T1000 (cell line): Measurements from ENCODE around the gene CPEB4.
A peak's percentile ranks its signal among the peaks of the same experiment; 100 is the strongest.

Experiments
- DNase-seq: peaks from one replicate; lab custom pipeline; 2025; ENCODE audit warnings: mixed read lengths; lab: John Stamatoyannopoulos, UW

CPEB4 gene

DNA sequence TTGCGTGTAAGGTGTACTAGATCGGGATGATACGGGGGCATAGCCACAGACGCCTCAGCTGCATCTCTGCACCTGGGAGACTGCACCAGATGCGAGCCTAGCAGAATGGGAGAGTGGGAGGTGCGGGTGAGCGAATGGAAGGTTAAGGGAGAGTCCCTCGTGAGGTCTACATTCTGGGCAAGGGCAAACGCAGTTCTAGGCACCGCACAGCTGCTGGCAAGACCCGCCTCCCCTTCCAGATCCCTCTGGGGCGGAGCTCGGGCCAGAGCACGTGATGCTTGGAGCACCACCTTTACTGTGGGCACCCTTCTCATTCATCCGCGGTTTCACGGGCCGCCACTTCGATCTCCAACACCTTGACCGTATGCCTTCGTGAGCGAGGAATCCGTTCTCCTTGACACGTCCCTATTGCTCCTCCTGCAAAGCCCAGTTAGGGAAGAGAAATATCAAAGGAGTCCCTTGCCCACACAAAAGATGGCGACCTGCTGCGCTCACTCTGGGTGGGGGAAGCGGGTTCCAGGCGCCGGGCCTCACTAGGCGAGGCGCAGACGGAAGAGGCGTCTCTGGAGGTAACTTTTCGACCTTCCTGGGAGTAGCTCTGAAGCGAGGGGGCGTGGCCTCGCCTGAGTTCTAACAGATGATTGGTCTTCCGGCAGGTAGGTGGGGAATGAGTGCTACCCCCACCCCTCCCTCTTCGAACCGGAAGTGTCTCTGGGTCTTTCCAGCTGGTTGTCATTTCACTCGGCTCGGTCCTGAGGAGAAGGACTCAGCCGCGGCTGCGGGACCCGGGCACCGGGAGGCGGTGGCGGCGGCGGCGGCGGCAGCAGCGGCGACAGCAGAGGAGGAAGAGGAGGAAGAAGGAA is at the start of gene CPEB4:
CPEB4 (plus strand) TSS at position 740 of the 863 bp plus-strand sequence. CDS start 1,385 bp downstream, outside the sequence.
- DNase-seq: peak; percentile 95

DNA sequence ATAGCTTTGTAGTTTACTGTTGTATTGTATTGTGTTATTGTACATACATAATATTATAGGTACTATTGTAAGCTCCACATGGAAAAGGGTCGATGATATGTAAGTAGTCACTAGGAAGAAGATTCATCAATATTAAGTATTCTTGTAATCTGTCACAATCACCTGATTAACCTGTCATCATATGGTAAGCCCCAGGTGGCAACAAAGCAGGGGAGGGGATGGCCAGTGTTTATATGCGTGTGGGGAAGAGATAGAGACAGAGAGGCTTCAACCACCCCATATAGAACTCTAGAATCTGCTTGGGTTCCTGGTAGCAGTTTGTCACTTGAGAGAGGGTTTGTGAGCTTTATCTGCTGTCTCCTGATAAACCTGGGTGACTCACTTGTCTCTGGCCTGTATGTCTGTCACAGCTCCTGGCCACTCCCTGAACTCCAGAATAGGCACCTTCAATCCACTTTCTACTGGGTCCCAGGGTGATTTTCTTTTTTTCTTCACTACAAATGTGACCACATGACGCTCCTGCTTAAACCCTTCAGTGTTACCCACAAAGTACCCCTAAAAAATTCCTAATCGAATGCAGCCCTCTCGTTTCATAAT is 48.9 kb upstream of the CPEB4 start:
- DNase-seq: no peak

DNA sequence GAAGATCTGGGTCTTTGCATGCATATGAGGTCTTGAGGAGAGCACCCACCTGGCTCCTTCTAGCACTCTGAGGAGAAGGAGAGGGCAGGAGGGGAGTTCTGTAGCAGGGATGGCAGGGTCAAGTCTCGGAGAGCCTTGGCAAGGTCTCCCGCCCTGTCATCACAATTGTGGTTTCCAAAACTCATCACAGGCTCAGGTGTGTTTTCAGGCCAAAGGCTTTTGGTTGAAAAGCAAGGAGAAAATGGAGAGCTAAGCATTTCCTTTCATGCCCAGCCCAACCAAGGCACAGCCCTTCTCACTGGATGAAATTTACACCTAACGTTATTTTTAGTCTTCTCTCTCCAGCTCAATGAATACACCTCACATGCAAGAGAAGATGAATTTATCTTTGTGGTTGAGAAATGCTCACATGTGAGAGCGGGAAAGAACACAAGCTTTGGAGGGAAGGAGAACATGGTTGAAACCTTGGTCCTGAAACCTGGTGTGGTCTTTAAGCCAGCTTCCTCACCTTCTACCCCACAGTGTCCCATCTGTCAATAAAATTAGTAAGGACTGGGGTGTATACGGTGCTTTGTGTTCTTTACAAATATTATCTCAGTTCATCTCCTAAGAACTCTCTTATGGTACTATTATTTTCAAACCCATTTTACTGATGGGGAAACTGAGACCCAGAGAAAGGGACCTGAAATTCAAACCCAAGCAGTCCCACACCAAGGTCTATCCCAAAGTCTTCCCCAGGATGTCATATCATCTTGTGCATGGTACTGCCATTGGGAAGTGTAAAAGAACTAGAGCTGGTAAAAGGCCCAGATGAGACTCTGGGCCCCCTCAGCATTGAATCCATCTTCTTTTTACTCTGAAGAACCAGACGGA is 47.8 kb upstream of the CPEB4 start:
- DNase-seq: no peak

DNA sequence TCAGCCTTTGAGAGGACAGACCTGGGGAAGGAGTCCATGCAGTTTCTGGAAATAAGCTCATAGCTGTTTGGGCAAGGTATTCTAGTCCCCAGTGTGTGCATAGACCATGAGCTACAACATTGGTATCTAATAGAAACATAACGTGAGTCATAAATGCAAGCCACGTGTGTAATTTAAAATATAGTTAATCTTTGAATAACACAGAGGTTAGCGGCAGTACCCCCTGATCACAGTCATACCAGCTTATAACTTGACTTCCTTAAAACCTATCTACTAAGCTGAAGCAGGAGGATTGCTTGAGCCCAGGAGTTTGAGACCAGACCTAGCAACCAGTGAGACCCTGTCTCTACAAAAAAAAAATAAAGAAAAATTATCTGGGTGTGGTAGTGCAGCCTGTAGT is 46.4 kb upstream of the CPEB4 start:
- no peak for DNase-seq

DNA sequence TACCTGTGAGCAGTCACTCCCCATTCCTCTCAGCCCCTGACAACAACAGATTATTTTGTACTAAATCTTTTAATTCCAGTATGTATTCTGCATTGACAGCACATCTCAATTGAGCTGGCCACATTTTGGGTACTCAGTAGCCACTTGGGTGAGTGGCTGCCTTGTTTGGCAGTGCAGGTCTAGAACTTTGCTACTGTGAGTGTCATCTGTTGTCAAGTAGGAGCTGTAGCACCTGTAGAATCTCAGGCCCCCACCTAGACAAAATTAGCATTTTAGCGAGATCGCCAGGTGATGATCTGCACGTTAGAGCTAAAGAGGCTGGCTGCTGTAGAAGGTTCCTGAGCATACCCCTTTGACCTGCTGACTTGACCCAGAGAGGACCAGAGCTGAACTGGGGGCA is 44.4 kb upstream of the CPEB4 start:
- no peak for DNase-seq

DNA sequence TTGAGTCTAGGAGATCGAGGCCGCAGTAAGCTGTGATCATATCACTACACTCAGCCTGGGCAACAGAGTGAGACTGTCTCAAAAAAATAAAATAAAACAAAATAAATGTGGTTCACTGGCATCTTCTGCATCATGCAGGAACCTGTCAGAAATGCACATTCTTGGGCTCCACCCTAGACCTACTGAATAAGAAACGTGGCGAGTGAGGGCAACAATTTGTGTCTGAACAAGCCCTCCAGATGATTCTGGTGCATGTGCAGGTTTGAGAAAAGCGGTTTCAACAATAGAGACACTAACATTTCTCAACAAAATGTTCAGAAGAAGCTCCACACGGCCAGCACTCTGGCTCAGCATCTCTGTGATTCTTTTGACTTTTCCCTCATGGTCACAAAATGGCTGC is 42.8 kb upstream of the CPEB4 start:
- no peak for DNase-seq

DNA sequence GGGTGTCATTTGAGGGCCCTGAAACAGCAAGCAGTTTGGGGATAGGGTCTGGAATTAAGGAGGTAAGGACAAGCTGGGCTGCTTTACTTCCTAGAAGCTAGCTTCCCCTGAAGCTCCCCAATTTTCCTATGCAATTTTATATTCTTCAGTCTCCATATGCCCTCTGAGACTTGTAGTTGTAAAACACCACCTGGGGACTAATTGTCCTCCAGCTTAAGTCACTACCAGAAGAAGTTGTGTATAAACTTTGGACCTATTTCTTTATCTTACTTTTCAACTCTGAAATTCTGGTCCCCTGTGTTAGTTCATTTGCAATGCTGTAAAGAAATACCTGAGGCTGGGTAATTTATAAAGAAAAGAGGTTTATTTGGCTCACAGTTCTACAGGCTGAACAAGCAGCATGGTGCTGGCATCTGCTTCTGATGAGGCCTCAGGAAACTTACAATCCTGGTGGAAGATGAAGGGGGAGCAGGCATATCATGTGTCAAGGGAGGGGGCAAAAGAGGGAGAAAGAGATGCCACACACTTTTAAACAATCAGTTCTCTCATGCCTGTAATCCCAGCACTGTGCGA is 41.1 kb upstream of the CPEB4 start:
- DNase-seq: no peak

DNA sequence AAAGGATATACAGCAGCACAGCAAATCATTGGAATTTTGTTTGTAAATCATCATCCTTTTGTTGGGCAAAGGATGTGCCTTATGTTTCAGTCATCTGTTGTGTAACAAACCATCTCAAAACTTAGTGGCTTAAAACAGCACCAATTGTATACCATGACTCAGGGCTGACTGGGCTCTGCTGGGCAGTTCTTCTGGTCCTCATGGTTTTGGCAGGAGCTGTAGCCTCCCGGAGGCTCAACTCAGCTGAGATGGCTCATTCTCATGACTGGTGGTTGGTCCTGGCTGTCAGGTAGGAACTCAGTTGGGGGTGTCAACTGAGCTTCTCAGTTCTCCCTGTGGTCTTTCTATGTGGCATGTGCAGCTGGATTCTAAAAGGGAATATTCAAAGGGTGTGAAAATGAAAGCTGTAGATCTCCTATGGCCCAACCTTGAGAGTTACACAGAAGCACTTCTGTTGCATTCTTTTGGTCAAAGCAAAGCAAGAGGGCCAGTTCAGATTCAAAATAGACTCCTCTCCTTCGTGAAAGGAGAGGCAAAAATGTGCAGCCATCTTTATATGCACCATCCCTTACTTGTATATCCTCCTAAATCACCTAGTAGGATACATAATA is 39.1 kb upstream of the CPEB4 start:
- no peak for DNase-seq

DNA sequence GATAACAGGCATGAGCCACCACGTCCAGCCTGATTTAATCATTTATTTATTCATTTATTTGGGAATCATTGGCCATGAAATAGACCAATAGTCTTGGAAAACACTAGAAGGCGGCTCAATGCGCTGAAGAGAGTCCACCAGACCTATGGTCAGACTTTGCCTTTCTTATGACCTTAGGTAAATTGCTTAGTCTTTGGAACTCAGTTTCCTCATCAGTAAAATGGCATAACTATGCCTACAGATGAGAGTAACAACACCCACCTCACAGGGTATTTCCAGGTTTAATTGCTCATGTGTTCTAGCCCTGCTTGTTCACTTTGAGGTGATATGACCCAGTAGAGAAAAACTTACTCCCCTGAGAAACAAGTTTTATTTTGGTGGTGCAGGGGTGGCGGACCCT is 38.2 kb upstream of the CPEB4 start:
- DNase-seq: no peak

DNA sequence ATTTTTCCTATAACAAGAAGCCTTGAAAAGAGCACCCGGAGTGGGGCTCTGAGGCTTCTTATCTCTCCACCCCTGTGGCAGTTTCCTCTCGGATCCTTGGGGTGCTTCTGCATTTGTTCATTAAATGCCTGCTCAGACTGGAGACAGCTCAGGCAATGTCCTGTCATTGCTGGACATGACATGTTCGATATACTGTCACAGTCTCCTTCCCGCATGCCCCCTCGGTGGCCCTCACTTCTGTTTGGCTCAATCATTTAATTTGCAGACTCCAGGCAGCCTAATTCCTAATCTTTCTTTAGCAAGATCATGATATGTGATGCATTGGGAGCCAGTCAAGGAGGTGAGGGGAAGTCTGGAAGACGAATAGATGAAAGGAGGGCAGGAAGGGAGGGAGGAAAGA is 37.5 kb upstream of the CPEB4 start:
- no peak for DNase-seq

DNA sequence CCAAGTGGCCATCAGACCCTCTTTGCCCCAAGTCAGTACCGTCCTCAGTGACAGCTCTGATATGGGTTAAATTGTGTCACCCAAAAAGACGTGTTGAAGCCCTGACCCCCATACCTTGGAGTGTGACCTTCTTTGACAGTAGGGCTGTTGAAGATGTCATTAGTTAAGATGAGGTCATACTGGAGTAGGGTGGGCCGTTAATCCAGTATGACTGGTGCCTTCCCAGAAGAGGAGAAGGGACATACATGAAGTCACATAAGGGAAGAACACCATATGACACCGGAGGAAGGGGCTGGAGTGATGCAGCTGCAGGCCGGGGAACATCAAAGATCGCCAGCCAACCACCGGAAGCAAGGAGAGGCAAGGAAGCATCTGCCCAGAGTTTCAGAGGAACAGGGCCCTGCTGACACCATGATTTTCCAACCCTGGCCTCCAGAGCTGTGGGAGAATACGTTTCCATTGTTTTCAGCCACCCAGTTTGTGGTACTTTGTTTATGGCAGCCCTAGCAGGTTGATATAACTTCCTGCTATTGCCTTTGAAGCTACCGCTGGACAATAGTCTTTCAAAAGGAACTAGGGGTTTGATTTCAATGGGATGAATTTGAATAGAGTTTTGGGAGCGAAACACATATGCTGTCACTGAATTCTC is 36.4 kb upstream of the CPEB4 start:
- no peak for DNase-seq

DNA sequence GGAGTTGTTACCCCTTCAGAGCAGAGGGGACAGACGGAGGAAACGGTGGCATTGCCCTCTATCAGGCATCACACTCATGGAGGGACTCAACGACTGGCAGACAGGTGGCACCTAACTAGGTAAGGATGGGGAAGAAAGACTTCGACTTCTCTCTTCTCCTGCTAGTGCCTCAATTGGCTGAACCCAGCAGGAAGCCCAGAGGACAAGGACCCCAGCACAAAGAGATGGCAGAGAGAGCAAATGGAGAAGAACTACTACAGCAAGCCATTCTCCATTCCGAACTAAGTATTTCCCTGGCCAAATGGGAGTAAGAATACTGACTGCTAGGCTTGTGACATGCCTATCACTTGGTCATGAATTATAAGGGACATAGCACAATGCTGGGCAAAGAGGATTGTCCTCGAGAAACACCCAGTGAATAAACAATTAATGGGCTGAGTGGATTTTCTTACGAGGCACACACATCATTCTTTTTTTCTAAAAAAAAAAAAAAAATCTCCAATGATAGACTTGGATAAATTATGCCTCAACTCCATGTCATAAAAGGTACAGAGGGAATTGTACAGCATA is 35.3 kb upstream of the CPEB4 start:
- DNase-seq: no peak

DNA sequence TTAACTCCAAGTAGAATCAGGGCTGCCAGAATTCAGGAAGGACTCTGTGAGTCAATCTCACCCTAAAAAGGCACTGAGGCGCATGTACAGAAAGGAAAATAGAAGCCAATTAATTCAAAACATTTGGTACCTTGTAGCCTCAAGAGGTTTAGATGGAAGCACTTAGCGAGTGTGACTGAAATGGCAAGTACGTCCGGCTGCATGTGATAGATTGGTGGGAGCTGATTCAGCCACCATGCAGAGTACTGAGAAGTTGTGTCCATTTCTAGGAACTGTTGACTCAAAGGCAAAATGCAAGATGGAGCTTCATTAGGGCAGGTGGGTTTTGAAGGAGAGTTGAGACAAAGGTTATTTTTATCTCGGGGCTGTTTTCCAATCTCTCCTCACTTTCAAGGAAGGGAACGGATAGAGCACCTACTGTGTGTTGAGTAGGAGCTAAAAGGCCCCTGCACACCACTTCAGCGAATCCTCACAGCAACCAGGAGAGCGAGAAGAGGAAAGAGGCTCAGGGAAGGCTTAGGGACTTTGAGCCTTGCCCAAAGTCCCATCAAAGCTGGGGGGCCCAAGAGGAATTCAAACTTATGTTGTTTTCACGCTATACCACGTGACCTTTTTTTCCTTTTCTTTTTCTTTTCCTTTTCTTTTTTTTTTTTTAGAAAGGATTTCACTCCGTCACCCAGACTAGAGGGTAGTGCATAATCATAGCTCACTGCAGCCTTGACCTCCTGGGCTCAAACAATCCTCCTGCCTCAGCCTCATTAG is 34.6 kb upstream of the CPEB4 start:
- DNase-seq: no peak

DNA sequence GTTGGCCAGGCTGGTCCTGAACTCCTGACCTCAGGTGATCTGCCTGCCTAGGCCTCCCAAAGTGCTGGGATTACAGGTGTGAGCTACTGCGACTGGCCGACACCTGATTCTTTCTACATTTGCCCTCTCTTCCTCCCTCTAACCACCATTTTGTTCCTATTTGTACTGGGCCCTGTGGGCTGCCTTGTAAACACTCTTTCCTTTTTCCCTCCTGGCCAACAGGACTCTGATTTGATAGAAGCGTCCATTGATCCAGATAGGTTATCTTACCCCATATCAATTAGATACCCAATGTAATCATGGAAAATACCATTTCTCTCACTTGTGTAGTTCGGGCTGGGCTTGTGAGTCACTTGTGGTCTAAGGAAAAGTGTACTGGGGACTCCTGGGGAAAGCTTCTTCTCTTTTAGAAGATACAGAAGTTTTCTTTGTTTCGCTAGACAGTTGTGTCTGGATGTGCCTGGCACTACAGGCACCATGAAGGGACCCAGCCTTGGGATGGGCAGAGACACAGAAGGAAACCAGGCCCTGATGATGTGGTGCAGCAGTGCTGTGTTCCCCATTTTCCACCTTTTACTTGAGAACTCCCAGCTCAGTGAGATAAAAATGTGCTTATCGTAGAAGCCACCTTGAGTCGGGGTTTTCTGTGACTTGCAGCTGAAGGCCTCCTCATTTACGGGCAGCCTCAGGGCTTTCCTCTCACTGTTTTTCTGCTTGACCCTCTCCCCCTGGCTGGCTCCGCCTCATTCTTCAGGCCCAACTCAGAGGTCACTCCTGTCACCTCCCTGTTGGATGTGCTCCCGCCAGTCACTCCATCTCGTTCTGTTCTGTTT is 32.8 kb upstream of the CPEB4 start:
- no peak for DNase-seq

DNA sequence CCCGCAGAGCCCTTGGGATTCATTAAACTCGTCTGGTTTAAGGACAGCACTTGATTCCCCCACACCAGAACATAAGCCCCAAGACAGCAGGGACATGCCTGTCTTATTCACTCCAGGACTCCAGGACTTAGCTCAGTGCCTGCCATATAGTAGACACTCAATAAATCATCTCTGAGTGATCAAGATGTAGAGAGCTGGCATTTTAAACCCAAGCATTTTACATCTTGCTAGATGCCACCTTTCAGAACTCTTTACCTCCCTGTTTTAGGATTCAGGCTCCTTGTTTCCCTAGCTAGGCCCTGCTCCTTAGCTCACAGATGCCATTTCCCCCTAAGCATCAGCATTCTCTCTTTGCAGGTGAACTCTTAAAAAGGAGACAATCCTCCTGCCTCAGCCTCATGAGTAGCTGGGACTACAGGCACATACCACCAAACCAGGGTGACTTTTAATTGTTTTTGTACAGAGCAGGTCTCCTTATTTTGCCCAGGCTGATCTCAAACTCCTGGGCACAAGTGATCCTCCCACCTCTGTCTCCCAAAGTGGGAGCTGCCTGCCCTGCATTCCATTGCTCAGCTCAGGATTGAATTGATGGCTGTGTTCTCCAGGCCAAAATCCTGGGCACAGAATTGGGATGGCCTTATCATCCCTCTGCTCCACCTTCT is 32.0 kb upstream of the CPEB4 start:
- DNase-seq: no peak

DNA sequence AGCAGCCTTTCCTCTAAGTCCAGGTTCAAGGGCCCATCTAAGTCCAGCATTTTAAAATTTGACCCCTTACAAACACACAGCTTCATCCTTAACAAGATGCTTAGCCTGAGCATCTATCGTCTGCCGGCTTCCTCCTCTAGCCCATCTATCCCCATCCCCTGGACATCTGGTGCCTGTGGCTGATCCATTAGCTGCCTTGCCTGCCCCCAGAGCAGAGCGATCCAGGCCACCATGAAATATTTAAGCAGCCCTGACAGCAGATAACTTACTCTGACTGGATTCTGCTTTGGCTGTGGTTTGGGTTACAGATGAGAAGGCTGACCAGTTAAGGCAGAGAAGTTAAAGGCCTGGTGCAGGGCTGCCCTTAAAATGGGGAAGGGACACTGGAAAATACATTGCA is 30.9 kb upstream of the CPEB4 start:
- no peak for DNase-seq

DNA sequence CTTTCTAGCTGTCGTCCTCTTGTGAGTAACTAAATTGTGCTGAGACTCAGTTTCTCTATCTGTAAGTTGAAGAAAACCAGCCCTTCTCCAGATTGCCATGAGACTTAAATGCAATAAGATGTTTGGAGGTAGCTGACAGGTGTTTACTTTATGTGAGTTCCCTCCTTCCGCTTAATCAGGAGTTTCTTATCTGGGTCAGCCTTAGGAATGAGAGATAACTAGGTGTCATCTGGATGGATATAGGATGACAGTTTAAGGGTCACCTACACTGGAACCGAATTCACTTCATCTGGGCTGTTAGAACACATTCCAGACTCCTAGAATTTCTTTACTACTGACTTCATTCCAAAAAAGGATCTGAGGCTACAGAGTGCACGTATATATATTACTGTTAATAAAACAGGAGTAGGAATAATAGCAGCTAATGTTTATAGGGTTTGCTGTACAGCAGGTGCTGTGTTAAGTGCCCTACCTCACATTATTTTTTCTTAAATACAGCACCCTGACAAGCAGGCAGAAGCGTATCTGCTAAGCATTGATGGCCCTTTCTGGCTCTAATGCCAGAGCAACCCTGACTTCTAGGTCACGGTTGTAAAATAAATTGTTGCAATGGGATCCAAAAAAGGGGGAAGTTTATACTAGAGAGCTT is 30.0 kb upstream of the CPEB4 start:
- DNase-seq: no peak

DNA sequence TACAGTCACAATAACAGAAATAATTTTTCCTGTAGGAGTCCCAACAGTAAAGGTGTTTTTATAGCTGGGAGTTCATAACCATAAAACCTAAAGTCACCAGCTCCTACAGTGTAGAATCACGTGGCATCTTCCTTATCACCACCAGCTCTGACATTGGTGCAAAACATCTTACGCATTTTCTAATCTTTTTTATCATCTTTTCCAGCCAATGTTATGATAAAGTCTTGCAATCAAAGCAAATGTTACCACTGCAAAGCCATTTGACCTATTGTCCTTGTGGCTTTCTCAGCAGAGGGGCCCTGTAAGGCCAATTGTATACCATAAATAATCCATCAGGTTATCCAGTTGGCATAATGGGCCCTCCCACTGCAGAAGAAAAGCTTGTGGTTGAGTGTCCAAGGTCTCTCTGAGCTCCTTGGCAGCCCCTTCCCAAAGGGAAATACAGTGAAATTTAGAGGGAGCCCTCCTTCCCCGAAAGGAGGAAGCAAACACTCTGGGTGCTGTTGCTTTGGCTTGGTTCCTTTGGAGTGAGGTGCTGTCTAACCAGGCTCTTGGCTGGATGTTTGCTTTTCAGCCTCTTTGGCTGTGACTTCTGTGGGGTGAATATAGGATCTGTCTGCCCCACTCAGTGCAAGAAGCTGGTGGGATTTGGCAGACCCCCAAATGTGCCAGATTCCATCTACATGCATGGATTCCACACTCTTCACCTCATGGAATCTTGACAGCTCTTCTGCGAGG is 29.3 kb upstream of the CPEB4 start:
- no peak for DNase-seq
